HG03442 (cell line): ENCODE measurements around the gene ASRGL1.

Experiments
- ATAC-seq: cut with Tn5 transposase; IDR thresholded peaks from one replicate; pipeline ENCODE4 v1.9.1; 2021; ENCODE audit warnings: mild to moderate bottlenecking, moderate library complexity; ENCODE audit not compliant: unreplicated experiment

ASRGL1 gene

DNA sequence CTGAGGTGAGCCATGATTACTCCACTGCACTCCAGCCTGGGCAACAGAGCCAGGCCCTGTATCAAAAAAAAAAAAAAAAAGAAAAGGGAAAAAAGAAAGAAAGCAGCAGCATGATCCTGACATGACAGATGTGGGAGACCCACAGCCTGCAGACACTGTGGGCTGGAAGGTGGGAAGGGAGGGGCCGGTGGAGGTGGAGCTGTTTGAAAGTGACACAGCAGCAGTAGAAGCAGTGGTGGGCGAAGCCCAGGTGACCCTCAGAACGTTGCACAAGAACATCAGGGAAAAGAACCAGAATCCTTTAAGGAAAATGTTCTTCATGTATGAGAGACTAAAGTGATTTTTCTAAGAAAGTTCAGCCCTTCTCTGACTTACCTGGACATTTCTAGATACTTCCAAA, 55.3 kb downstream of the ASRGL1 start:
- no peak for ATAC-seq

DNA sequence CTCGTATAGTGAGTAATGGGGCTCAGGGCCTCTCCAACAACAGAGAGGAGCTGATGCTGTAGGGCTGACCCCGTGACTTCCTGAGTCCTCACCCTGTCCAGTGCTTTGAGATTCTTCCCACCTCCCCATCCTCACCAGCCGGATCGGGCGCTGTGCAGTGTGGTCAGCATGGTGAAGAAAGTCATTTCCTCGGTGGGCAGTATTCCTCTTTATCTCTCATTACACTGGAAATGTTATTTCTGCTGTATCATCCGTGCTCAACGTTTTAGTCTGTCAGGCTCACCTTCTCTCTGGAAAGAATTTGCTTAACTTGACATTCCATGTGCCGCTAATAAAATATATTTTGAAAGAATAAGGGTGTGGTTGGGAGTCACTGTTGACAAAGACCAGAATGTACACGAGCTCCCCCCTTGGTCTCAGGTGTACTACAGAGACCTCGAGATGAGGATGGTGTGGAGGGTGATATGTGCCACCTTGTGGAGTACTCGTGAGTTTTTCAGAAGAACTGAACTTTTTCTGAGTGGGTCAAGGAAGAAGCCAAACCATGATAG, 55.9 kb downstream of the ASRGL1 start:
- no peak for ATAC-seq

DNA sequence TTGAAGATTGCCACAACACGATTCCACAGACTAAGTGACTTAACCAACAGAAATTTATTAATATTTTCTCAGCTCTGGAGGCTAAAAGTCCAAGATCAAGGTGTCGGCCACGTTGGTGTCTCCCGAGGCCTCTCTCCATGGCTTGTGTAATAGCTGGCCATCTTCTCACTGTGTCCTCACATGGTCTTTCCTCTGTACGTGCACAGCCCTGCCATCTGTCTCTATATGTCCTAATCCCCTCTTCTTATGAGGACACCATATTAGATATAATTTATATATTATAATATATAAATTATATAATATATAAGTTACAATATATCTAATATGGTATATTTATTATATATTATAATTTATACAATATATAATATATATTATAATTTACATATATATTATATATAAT, 56.5 kb downstream of the ASRGL1 start:
- ATAC-seq: no peak

DNA sequence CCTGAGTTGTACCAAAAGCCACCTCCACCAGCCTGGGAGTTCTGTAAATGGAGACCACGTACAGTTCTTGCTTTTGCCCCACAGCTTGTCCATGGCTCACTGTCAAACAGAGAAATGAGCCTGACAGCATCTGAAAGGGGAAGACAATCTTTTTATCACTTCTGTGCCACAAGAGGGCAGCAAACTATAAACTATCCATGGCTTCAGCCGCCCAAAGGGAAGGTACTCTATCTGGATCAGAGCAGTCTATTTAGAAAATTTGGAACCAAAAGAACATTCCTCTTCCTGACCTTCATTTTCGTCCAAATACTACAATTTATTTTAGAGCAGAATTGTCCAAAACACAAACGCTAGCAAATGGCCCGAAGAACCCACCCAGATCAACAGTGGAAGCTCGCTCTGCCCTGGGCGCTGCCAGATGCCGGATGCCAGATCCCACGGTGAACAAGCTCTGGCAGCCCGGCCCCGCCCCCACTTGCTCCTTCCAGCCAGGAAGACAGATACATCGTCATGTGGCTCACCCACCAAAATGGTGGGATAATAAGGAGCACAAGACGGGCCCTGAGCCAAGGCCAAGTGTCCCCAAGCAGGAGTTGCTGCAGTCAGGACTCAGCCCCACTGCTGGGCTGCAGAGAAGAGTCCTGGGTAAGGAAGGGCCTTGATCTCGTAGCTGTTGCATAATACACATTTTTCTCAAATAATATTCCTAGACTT, 57.7 kb downstream of the ASRGL1 start:
- ATAC-seq: no peak

DNA sequence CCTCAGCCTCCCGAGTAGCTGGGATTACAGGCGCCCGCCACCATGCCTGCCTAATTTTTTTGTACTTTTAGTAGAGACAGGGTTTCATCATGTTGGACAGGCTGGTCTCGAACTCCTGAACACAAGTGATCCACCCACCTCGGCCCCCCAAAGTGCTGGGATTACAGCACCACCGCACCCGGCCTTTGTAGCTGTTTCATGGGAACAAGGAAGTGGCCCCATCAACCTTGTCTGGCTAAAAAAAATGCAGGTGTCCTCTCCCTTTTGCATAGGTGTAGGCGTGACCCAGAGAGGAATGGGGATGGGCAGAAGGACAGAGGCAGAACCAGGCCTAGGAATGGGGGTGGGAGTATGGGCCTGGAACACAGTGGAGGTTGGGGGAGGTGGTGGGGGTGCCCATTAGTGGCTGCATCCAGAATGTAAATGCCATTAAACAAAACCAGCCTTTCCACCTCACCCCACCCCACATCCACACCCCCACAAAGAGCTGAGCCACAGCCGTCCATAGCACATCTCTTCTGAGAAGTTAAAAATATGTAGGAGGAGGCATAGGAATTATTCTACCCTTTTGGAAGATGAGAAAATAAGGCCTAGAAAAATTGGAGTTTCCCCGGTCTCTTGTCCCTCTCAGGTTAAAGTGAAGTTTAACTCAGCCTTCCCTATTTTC, 58.8 kb downstream of the ASRGL1 start:
- no peak for ATAC-seq

DNA sequence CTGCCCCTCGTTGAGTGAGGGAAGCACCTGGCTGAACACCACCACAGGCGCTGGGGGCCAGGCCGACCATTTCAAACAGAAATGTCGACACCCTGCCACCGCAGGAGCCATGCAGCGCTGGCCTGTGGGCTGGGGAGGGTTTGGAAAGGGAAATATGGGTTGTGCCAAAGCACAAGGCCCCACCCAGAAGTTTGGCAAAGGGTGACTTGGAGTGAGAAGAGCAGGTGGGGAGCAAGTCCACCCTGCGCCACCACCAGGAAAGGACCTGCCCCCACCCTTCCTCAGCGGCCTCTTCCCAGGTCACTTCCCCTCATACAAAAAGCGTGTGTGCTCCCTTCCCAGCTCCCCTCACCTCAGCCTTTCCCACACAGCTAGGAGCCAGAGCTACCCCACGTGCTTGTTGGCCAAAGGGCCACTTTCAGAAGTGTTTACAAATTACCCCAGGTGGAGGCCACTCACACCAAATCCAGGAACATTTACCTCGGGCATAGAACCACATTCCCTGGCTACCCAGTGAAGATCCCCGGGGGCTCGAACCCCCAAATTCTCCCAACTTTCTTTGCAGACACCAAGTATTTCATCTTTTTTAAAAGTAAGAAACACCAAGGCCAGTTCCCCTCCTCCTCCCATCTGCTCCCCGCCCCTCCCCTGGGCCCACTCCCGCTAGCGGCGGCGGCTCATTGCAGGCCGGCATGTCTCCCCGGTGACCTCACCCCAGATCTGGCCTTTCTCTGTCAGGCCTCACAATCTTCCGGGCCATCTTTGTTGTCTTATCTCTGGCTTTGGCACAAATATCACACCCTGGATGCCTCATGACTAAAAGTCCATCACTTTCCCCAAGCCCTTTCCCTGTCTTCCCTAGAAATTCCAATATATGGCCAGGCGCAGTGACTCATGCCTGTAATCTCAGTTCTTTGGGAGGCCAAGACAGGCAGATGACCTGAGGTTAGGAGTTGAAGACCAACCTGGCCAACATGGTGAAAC, 61.1 kb downstream of the ASRGL1 start:
- no peak for ATAC-seq

DNA sequence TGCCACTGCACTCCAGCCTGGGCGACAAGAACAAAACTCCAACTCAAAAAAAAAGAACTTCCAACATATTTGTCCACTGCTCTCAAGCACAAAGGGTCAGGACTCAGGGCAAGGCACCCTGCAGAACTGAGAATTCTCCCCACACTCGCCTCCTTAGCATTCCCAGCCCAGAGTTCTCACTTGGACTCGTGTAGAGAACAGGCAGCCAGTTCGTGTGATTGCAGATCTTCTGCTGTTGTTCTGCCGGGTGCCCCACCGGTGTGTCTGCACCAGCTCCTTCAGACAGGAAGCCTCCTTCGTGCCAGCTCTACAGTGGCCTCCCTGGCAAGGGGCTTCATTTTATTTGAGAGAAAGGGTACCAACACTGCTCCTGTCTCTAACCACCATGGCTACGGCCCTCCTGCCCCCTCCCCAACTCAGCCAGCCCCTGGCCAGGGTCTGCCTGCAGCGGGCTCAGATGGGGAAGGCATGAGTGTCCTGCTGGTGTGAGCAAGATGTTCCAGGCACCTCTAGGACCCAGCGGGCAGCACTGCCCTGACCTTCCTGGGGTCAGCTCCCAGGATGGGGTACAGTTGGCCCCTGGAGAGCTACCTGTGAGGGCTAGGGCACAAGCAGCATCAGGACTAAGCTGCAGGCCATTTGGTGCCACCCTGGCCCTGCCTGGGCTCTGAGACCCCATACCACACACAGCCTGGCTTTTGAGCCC, 62.1 kb downstream of the ASRGL1 start:
- no peak for ATAC-seq

DNA sequence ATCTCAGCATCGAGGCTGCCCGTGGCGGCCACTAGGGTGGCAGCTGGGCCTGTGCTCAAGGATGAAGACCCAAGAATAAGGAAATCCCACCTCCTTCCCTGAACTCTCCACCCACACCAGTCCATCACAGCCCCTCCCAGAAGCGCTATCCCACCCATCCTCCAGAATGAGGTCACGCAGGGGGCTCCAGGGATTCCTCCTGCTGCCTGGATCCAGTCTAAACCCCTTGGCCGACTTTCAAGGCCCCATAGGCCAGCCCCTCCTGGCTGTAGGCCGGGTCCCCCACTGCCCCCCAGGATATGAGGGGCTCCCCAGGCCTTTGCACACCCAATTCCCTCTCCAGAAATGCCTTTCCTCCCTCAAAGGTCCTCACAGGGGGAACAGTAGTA, 62.6 kb downstream of the ASRGL1 start:
- ATAC-seq: no peak

DNA sequence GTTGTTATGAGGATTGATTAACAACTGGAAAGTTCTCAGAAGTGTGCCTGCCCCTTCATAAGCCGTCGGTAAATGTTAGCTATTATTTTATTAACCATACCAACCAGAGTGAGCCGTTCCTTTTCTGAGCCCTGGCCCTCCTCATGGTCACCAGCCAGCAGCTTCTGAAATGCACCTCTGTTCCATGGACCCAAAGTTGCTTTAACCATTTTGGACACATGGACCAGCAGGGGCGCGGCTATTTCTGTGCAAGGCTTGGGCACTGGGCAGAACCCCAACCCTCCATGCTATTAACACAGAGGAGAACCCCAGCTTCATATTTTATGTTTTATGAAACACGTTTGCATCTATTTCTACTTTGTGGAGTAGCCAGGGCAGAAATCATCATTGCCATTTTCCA, 63.0 kb downstream of the ASRGL1 start:
- no peak for ATAC-seq

DNA sequence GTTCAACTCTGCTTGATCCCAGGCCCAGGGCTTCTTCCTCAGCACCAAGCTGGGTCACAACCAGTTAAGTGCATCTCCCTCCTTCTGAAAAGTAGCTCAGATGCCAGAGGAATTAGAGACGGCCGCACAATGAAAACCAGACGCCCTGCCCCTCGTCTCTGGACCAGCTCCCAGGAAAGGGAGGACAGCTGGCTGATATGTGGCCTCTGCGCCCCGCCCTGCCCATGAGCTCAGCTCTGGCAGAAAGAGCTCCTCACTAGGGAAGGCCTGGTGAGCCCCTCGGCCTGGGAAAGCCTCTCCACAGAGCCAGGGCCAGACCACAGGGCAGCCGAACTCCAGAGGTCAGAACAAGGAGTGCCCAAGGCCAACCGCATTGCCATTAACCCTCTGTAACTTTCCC, 63.5 kb downstream of the ASRGL1 start:
- ATAC-seq: no peak

DNA sequence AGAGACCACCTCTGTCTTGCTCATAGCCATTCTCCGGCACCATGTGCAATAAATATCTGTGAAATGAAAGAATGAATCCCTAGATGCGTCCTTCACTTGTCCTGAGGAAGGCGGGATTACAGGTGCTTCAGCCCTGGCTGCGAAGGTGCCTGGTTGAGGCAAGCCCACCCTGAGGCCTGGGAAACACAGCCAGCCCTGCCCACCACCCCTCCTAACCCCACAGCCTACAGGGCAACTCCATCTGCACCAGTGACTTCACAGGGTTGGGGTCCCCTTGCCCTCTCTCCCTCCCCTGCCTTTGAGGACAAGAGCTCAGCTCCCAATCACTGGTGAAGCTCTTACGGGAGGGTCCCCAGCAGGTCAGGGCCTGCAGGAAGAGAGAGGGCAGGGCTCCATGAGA, 64.1 kb downstream of the ASRGL1 start:
- ATAC-seq: no peak

DNA sequence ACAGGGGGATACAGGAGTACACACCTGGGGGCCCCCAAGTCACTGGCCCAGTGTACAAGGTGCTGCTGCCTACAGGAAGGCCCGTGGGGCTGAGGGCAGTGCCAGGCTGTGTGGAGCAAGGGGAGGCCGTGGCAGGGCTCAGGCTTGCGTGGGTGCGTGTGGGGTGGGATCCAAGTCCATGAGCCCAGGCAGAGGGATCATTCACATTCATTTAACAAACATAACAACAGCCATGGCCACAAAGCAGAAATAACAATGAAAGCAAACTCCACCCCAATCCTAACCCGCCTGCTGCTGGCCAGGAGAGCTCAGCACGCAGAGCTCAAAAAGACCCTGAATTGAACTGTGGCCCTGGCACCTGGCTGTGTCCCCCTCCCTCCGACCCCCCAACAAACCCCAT, 64.6 kb downstream of the ASRGL1 start:
- ATAC-seq: no peak

DNA sequence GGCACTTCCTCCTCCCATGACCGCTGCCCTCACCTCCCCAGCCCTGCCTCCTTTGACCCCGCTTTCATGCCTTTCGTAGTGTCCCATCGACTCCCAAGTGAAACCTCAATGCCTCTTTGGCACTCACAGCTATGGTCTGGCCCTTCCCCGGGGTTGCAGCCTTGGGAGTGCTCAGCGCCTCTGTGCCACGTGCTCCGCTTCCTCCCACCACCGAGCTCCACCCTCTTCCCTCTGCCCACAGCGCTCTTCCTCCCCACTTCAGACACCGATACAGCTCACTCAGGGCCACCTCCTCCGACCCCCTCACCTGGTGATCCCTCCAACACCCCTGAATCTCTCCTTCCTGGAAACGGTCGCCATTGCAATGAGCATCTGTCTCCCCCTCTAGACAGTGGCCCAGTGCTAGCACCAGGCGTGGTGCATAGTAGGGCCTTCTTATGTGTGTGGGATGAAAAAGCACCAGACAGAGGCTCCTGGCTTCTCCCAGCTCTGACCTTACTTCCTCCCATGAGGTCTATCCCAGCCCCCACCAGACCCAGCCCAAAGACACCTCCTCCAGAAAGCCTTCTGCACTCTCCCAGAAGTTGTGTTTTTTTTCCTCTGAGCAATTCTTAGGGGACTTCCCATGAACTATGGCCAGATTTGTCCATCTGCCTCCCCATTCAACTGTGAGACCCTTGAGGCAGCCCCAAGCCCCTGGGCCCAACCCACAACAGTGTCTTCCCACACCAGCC, 65.1 kb downstream of the ASRGL1 start:
- ATAC-seq: no peak

DNA sequence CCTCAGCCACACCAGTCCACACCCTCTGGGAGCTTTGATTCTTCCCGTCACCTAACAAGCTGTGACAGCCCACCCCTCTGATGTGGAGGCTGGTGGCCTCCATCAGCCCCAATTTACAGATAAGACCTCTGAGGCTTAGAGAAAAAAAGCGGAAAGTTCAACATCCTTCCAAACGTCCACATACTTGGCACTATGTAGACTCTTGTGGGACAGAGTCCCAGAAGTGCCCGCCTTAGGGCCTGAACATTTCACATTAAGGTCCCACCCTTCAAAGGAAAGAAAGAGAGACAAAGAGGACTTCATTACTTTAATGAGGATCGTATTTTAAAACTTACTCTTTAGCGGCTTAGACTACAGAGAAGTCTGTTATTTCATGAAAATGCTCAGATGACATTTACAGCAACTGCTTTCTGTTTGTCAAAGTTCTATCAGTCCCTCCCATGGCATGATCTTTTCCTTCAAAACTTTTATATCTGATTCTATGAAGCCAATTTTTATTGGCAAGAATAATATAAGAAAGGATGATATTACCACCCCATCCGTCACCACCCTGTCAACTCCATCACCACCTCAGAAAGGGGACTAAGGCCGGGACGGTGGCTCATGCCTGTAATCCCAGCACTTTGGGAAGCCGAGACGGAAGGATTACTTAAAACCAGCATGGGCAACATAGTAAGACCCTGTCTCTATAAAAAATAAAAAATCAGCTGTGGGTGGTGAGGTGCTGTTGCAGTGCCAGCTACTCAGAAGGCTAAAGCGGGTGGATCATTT, 65.9 kb downstream of the ASRGL1 start:
- ATAC-seq: no peak

DNA sequence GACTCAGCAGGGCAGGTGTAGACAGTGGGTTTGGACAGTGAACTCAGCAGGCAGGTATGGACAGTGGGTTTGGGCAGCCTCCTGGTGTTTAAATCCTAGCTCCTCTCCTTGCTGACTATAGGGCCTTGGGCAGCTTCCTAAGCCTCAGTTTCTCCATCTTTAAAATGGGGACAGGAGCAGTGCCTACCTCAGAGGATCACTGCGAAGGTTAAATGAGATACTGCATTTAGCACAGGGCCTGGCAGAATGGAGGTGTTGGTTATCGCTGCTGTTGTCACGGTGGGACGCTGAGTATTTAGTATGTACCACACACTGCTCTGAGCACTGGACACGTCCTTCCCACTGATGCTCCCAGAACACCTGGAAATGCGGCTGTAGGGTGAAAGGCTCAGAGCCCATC, 67.2 kb downstream of the ASRGL1 start:
- no peak for ATAC-seq

DNA sequence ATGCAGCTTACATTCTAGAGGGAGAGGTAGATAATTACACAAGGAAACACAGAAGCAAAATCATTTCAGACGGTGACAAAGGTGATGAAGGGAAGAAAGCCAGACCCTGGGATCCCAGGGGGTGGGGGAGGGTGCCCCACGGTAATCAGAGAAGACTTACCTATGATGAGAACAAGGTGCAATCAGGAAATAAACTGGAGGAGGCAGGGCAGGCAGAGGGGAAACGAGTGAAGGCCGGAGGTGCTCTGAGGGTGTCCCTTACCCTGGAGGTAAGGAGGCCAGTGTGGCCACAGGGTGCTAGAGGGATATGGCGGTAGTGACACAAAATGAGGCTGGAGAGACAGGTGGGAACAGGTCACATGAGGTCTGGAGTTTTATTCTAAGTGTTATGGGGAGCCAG, 67.7 kb downstream of the ASRGL1 start:
- no peak for ATAC-seq

DNA sequence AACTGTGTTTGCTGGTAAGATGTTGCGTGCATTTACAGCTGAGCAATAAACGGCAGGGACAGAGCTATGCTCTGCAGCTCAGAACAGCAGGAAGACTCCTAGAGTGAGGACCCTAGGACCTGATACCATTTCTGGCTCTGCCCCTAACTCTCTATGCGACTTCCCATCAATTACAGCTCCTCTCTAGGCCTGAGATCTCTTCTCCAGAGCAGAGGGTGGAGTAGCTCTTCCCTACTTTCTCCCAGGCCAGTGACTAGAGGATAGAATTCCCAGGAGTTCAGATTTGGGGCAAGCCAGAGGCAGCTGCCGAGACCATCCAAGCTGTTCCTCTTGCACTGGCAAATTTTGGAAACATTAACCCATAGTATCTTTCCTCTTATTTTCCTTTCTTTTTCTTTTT, 68.8 kb downstream of the ASRGL1 start:
- ATAC-seq: no peak

DNA sequence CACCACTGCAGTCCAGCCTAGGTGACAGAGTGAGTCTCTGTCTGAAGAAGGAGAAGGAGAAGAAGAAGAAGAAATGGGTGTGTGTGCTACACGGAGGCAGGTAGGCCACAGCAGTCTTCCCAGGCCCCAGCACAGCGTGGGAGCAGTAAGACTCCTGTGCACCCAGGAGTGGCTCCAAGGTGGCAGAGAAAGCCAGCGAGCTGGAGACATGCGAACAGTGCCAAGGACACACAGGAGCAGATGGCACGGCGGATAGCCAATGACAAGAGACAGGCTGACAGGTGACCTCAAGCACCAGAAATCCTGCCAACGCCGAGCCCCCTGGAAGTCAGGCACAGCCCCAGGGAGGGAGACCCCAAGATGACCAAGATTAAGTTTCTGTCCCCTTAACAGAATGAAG, 72.6 kb downstream of the ASRGL1 start:
- ATAC-seq: no peak

DNA sequence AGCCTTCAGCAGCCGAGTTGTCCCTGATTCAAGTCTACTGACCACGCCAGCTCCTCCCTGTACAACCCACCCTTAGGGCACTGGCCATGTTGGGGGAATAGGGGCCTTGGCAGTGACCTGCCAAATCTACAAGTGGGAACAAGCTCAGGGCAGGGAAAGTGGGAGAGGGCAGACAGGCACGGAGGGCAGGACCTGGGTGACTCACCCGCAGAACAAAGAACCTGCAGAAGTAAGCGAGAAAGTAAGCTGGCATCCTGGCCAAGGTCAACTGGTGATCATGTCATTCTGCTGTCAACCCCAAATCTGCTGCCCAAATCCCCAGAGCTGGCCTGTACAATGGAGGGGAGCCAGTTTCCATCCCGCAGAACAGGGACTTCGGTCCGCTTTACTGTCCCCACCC, 73.7 kb downstream of the ASRGL1 start:
- no peak for ATAC-seq
